Keratinocyte (primary cell): ENCODE results near the gene HCRTR2. TPM values are rescaled to one million over a fixed set of nuclear protein-coding genes. Genes with fewer than 3 reads are reported as not detected.
"Not testable (repeated sequence)": the region's sequence is repeated elsewhere in the genome, so short reads cannot be mapped to it uniquely, and the experiment has no call there.

Source experiments
- DNase-seq: peaks from one replicate; pipeline ENCODE4 v3.0.0-alpha.2; 2011; ENCODE audit warnings: low read depth, missing footprints, low spot score
- FAIRE-seq: peaks from 2 replicates; lab custom pipeline; 2011; peaks lifted over from hg19 to GRCh38; lab: Jason Lieb, UNC
- H2AFZ ChIP-seq: 2 replicates; pipeline ENCODE4 v1.6.0; 2012; ENCODE audit warnings: low read length, control low read depth, inconsistent platforms; ENCODE audit not compliant: control insufficient read depth
- H3K27ac ChIP-seq: 2 replicates; pipeline ENCODE4 v1.5.1; 2011; ENCODE audit warnings: low read length; ENCODE audit not compliant: control insufficient read depth, insufficient read depth
- H3K27me3 ChIP-seq: 3 replicates; pipeline ENCODE4 v1.6.0; 2011; ENCODE audit warnings: low read length; ENCODE audit not compliant: control insufficient read depth, insufficient read depth; ENCODE audit errors: extremely low read depth
- H3K36me3 ChIP-seq, 2 experiments: 2 replicates in 1 of 2; 3 replicates in 1 of 2; pipeline ENCODE4 v1.5.1; 2011; ENCODE audit warnings: low read length in 2 of 2, mild to moderate bottlenecking in 1 of 2; ENCODE audit not compliant: control insufficient read depth in 2 of 2, insufficient read depth in 2 of 2; ENCODE audit errors: extremely low read depth in 1 of 2
- H3K4me1 ChIP-seq: 3 replicates; pipeline ENCODE4 v1.5.1; 2011; ENCODE audit warnings: low read length; ENCODE audit not compliant: control insufficient read depth, insufficient read depth; ENCODE audit errors: extremely low read depth
- H3K4me2 ChIP-seq: 3 replicates; pipeline ENCODE4 v1.6.0; 2011; ENCODE audit warnings: low read depth, low read length; ENCODE audit not compliant: control insufficient read depth, insufficient read depth; ENCODE audit errors: extremely low read depth
- H3K4me3 ChIP-seq, 3 experiments: fragments of 200-600 bp in 1 of 3; sonication (generic) in 1 of 3; 2 replicates in 2 of 3; 3 replicates in 1 of 3; pipeline ENCODE4 v1.5.1; 2011 to 2016; ENCODE audit warnings: low read length in 3 of 3, mild to moderate bottlenecking in 3 of 3, control low read depth in 2 of 3, inconsistent platforms in 1 of 3, low read depth in 1 of 3, mixed read lengths in 1 of 3, mixed run types in 1 of 3, moderate library complexity in 1 of 3; ENCODE audit not compliant: control insufficient read depth in 2 of 3, insufficient read depth in 2 of 3; ENCODE audit errors: extremely low read depth in 1 of 3
- H3K79me2 ChIP-seq: 2 replicates; pipeline ENCODE4 v1.6.0; 2012; ENCODE audit warnings: low read length; ENCODE audit not compliant: control insufficient read depth, insufficient read depth
- H3K9ac ChIP-seq: 3 replicates; pipeline ENCODE4 v1.6.0; 2011; ENCODE audit warnings: low read length; ENCODE audit not compliant: control insufficient read depth, insufficient read depth; ENCODE audit errors: extremely low read depth
- H3K9me1 ChIP-seq: 3 replicates; pipeline ENCODE4 v1.6.0; 2011; ENCODE audit warnings: low read length; ENCODE audit not compliant: control insufficient read depth, insufficient read depth; ENCODE audit errors: extremely low read depth
- H3K9me3 ChIP-seq: 2 replicates; pipeline ENCODE4 v1.5.1; 2012; ENCODE audit warnings: low read depth, low read length; ENCODE audit not compliant: control insufficient read depth
- H4K20me1 ChIP-seq: 3 replicates; pipeline ENCODE4 v1.6.0; 2011; ENCODE audit warnings: low read length; ENCODE audit not compliant: control insufficient read depth, insufficient read depth; ENCODE audit errors: extremely low read depth
- EZH2 ChIP-seq: IDR thresholded peaks from one replicate; pipeline ENCODE4 v1.6.1; 2012; ENCODE audit warnings: inconsistent platforms, mild to moderate bottlenecking, low read length, moderate library complexity
- dilution Hi-C: fragments of 300-500 bp; cut with MboI; formaldehyde crosslinking; loops from one replicate; pipeline ENCODE4 v1.7.0; 2020; ENCODE audit warnings: low sequenced_read_pairs; ENCODE audit not compliant: extremely low pct_ligation_motif_present
- polyA plus RNA-seq, 5 experiments: library from polyadenylated mRNA; depleted of rRNA in 3 of 5; stranded (reverse) in 3 of 5; stranded (forward) in 1 of 5; unstranded in 1 of 5; fragments of >200 nt; gene quantifications; 1 replicate in 1 of 5; 2 replicates in 3 of 5; 3 replicates in 1 of 5; pipeline versions ENCODE4 v1.2.1 to v1.2.3, GENCODE V29; 2011 to 2012; ENCODE audit warnings: missing spikeins in 2 of 5, low read depth in 1 of 5, low replicate concordance in 1 of 5
- TF ChIP-seq, protein P1 (sequence below), 3 experiments: IDR thresholded peaks in 1 of 3; conservative IDR thresholded peaks in 1 of 3; optimal IDR thresholded peaks in 1 of 3; 2 replicates in 2 of 3; 3 replicates in 1 of 3; pipeline versions ENCODE3 to v1.5.1; 2011; ENCODE audit warnings: low read length in 3 of 3, mild to moderate bottlenecking in 3 of 3, moderate library complexity in 2 of 3, control low read depth in 1 of 3, inconsistent platforms in 1 of 3; ENCODE audit not compliant: insufficient read depth in 2 of 3; ENCODE audit errors: extremely low read depth in 1 of 3

The HCRTR2 gene
- polyA plus RNA-seq, 1 donor (not counting 4 experiments of a cell fraction or from before 2014, with no cell fraction given), result not detected

DNA sequence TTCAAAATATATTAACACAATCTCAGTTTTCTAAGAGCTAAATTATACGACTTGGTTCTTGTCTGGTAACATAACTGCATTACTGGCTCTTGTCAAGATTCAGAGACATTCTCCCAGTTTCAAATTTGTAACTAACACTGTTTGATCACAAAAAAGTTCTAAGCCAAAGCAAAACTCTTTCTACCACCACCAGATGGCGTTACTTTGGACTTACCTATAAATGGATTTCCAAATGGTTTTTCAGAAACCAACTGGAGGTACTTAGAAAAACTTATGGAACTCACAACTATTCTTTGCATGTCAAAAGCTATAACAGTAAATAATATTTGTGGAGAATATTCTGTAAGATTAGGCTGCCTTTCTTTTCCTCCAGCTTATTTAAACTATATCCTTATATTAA is 118.8 kb downstream of the HCRTR2 start:
- no peak overlapping the region for H2AFZ ChIP-seq
- no peaks in the 10 kb centered on the region for H3K4me1 ChIP-seq
- H3K4me3 ChIP-seq, result no peak overlapping the region
- no peaks in the 10 kb centered on the region for H4K20me1 ChIP-seq
- dilution Hi-C loops, result loop anchor here (25.0 kb wide), 1 partner anchor 669 kb away; no protein-coding TSS in a partner anchor
- FAIRE-seq, result no peak
- no peaks in the 10 kb centered on the region for H3K9me3 ChIP-seq
- no peaks in the 10 kb centered on the region for H3K36me3 ChIP-seq
- H3K79me2 ChIP-seq, result no peaks in the 10 kb centered on the region
- H3K9me1 ChIP-seq, result no peaks in the 10 kb centered on the region
- no peak for DNase-seq
- H3K9ac ChIP-seq, result no peak overlapping the region
- no peak overlapping the region for H3K27ac ChIP-seq
- H3K27me3 ChIP-seq, result no peaks in the 10 kb centered on the region
- no peak for TF ChIP-seq EZH2
- TF ChIP-seq, protein P1, sequence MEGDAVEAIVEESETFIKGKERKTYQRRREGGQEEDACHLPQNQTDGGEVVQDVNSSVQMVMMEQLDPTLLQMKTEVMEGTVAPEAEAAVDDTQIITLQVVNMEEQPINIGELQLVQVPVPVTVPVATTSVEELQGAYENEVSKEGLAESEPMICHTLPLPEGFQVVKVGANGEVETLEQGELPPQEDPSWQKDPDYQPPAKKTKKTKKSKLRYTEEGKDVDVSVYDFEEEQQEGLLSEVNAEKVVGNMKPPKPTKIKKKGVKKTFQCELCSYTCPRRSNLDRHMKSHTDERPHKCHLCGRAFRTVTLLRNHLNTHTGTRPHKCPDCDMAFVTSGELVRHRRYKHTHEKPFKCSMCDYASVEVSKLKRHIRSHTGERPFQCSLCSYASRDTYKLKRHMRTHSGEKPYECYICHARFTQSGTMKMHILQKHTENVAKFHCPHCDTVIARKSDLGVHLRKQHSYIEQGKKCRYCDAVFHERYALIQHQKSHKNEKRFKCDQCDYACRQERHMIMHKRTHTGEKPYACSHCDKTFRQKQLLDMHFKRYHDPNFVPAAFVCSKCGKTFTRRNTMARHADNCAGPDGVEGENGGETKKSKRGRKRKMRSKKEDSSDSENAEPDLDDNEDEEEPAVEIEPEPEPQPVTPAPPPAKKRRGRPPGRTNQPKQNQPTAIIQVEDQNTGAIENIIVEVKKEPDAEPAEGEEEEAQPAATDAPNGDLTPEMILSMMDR (optimal IDR thresholded peaks at IDR 0.05 in 1 of 3, IDR thresholded peaks at IDR 0.05 in 1 of 3, conservative IDR thresholded peaks at IDR 0.05 in 1 of 3; ENCODE audit: extremely low read depth in 1 of 3, insufficient read depth in 2 of 3, low read length in 3 of 3), result peak in 2 of 3 experiments; percentile 36 to 38
- H3K4me2 ChIP-seq, result no peak overlapping the region

- not testable (repeated sequence) for H3K27ac ChIP-seq, H3K4me2 ChIP-seq, H3K36me3 ChIP-seq, FAIRE-seq, H3K27me3 ChIP-seq, H3K9me3 ChIP-seq, H4K20me1 ChIP-seq, H2AFZ ChIP-seq, H3K9ac ChIP-seq, DNase-seq, H3K4me3 ChIP-seq, H3K9me1 ChIP-seq, H3K79me2 ChIP-seq, H3K4me1 ChIP-seq
- dilution Hi-C loops, result loop anchor here (25.0 kb wide), 1 partner anchor 665 kb away; no protein-coding TSS in a partner anchor
These were observed 122.9 kb downstream of the HCRTR2 start for GRCh38 chr6:55297214-55297613.
